SK-N-SH (cell line): Measurements from ENCODE around the gene ATOSB. TPM values are rescaled to one million over a fixed set of nuclear protein-coding genes. Genes with fewer than 3 reads are reported as not detected.

Experiments
- CTCF ChIA-PET: fragments of 300-600, 350-600 bp; formaldehyde crosslinking; extraction: SDS; loops from one replicate; lab custom pipeline; 2021; lab: Yijun Ruan, JAX
- POLR2A ChIA-PET: fragments of 350-600 bp; sonication (Branson Sonifier 250); formaldehyde crosslinking; extraction: SDS; loops from one replicate; lab custom pipeline; 2020; ENCODE audit warnings: antibody characterized with exemption, inconsistent platforms; lab: Yijun Ruan, JAX
- DNase-seq: peaks from one replicate; pipeline ENCODE4 v3.0.0; 2012
- H2AFZ ChIP-seq: fragments of 200-600 bp; sonication (generic); 2 replicates; pipeline ENCODE4 v1.8.1; 2016; ENCODE audit warnings: antibody characterized with exemption, mild to moderate bottlenecking, low read depth
- H3F3A ChIP-seq: fragments of 200-600 bp; sonication (generic); replicated peaks from 2 replicates; pipeline ENCODE3; 2016; ENCODE audit warnings: antibody characterized with exemption, mild to moderate bottlenecking; ENCODE audit not compliant: insufficient read depth
- H3K27ac ChIP-seq, 2 experiments: fragments of 200-500 bp in 1 of 2; fragments of 200-600 bp in 1 of 2; sonication (Bioruptor generic) in 1 of 2; sonication (generic), shearing (Covaris generic) in 1 of 2; 2 replicates each; pipeline versions ENCODE4 v1.5.1 to v1.6.1; 2014 to 2016; ENCODE audit warnings: low read depth in 2 of 2, inconsistent platforms in 1 of 2, low read length in 1 of 2, mild to moderate bottlenecking in 1 of 2, mixed read lengths in 1 of 2
- H3K27me3 ChIP-seq: fragments of 200-600 bp; sonication (generic), shearing (Covaris generic); 2 replicates; pipeline ENCODE4 v1.6.1; 2016; ENCODE audit warnings: mixed run types; ENCODE audit not compliant: insufficient read depth
- H3K36me3 ChIP-seq, 2 experiments: fragments of 200-500 bp in 1 of 2; fragments of 200-600 bp in 1 of 2; sonication (Bioruptor generic) in 1 of 2; sonication (generic) in 1 of 2; replicated peaks in 1 of 2; 2 replicates each; pipeline versions ENCODE3 to v1.5.1; 2014 to 2016; ENCODE audit warnings: low read length in 1 of 2, mild to moderate bottlenecking in 1 of 2; ENCODE audit not compliant: insufficient read depth in 2 of 2, control insufficient read depth in 1 of 2
- H3K4me1 ChIP-seq, 2 experiments: fragments of 200-500 bp in 1 of 2; fragments of 200-600 bp in 1 of 2; sonication (Bioruptor generic) in 1 of 2; sonication (generic), shearing (Covaris generic) in 1 of 2; 2 replicates each; pipeline versions ENCODE4 v1.5.1 to v1.6.1; 2014 to 2016; ENCODE audit warnings: low read depth in 1 of 2, low read length in 1 of 2, mixed run types in 1 of 2; ENCODE audit not compliant: insufficient read depth in 2 of 2, control insufficient read depth in 1 of 2
- H3K4me2 ChIP-seq: fragments of 200-600 bp; sonication (generic), shearing (Covaris generic); 2 replicates; pipeline ENCODE4 v1.6.1; 2017; ENCODE audit warnings: mixed run types
- H3K4me3 ChIP-seq, 2 experiments: fragments of 200-500 bp in 1 of 2; fragments of 200-600 bp in 1 of 2; sonication (Bioruptor generic) in 1 of 2; sonication (generic), shearing (Covaris generic) in 1 of 2; 2 replicates each; pipeline versions ENCODE4 v1.5.1 to v1.8.1; 2014 to 2016; ENCODE audit warnings: low read depth in 2 of 2, inconsistent platforms in 1 of 2, low read length in 1 of 2, mild to moderate bottlenecking in 1 of 2, mixed read lengths in 1 of 2, moderate library complexity in 1 of 2
- H3K79me2 ChIP-seq: fragments of 200-600 bp; sonication (generic); 2 replicates; pipeline ENCODE4 v1.8.1; 2017; ENCODE audit warnings: mild to moderate bottlenecking; ENCODE audit not compliant: insufficient read depth
- H3K9ac ChIP-seq: fragments of 200-600 bp; sonication (generic); 2 replicates; pipeline ENCODE4 v1.6.1; 2017; ENCODE audit warnings: mixed run types
- H3K9me2 ChIP-seq: fragments of 200-600 bp; sonication (generic); 2 replicates; pipeline ENCODE4 v1.6.1; 2017; ENCODE audit warnings: mixed run types
- H3K9me3 ChIP-seq: fragments of 200-600 bp; sonication (generic); 2 replicates; pipeline ENCODE4 v1.6.1; 2017; ENCODE audit warnings: mixed run types, mild to moderate bottlenecking, moderate library complexity
- H4K20me1 ChIP-seq: fragments of 200-600 bp; sonication (generic); 2 replicates; pipeline ENCODE4 v1.6.1; 2017; ENCODE audit warnings: mild to moderate bottlenecking, mixed run types; ENCODE audit not compliant: insufficient read depth
- ELF1 ChIP-seq: IDR thresholded peaks from 2 replicates; pipeline ENCODE4 v1.4.0; 2012
- EZH2phosphoT487 ChIP-seq: fragments of 200-600 bp; sonication (generic); IDR thresholded peaks from 2 replicates; pipeline ENCODE4 v1.6.1; 2017; ENCODE audit warnings: low read depth, mixed run types, mild to moderate bottlenecking, antibody characterized with exemption, moderate library complexity, borderline replicate concordance
- GATA2 ChIP-seq: sonication (generic); formaldehyde crosslinking; IDR thresholded peaks from 2 replicates; pipeline ENCODE4 v1.5.0; 2020; ENCODE audit warnings: mild to moderate bottlenecking, missing genetic modification reagents
- JUND ChIP-seq: IDR thresholded peaks from 2 replicates; pipeline ENCODE4 v1.4.0; 2012
- MEF2A ChIP-seq: IDR thresholded peaks from 2 replicates; pipeline ENCODE4 v1.4.0; 2012; ENCODE audit warnings: low read depth, borderline replicate concordance
- MXI1 ChIP-seq: IDR thresholded peaks from 2 replicates; pipeline ENCODE4 v1.6.1; 2012; ENCODE audit warnings: mild to moderate bottlenecking, low read depth, low read length, improper control_type of control experiment
- NFIC ChIP-seq: IDR thresholded peaks from 2 replicates; pipeline ENCODE4 v1.4.0; 2012; ENCODE audit warnings: borderline replicate concordance
- POLR2AphosphoS5 ChIP-seq: IDR thresholded peaks from 2 replicates; pipeline ENCODE4 v1.6.1; 2012; ENCODE audit warnings: low read depth, low read length
- RAD21 ChIP-seq: IDR thresholded peaks from 2 replicates; pipeline ENCODE4 v1.6.1; 2012; ENCODE audit warnings: mild to moderate bottlenecking, low read length
- RCOR1 ChIP-seq: fragments of 150-350 bp; IDR thresholded peaks from 2 replicates; pipeline ENCODE4 v1.6.1; 2017; ENCODE audit warnings: antibody characterized with exemption, low read length
- RFX5 ChIP-seq: IDR thresholded peaks from 2 replicates; pipeline ENCODE4 v1.6.1; 2012; ENCODE audit warnings: mild to moderate bottlenecking, improper control_type of control experiment, low read length
- SIN3A ChIP-seq: IDR thresholded peaks from 2 replicates; pipeline ENCODE4 v1.6.1; 2012; ENCODE audit warnings: low read depth, mild to moderate bottlenecking, low read length, moderate library complexity, borderline replicate concordance
- SMC3 ChIP-seq: IDR thresholded peaks from 2 replicates; pipeline ENCODE4 v1.6.1; 2012; ENCODE audit warnings: low read depth, low read length, improper control_type of control experiment
- TAF1 ChIP-seq: IDR thresholded peaks from 2 replicates; pipeline ENCODE4 v1.6.1; 2012; ENCODE audit warnings: low read depth, mild to moderate bottlenecking, low read length, moderate library complexity, borderline replicate concordance
- TCF12 ChIP-seq: IDR thresholded peaks from 2 replicates; pipeline ENCODE4 v1.4.0; 2012
- TEAD4 ChIP-seq: IDR thresholded peaks from 2 replicates; pipeline ENCODE4 v1.4.0; 2012; ENCODE audit warnings: mild to moderate bottlenecking, borderline replicate concordance; ENCODE audit not compliant: insufficient read depth
- YY1 ChIP-seq: IDR thresholded peaks from 2 replicates; pipeline ENCODE4 v1.4.0; 2012; ENCODE audit warnings: low read depth, mild to moderate bottlenecking
- WGBS: methylation state at CpG from one replicate; pipeline ENCODE4 v1.1.6; 2017; ENCODE audit warnings: low lambda C conversion rate; 5-methylcytosine and 5-hydroxymethylcytosine counted together
- polyA plus RNA-seq, 3 experiments: library from polyadenylated mRNA; depleted of rRNA; stranded (reverse); fragments of >200 nt; gene quantifications; 2 replicates each; pipeline ENCODE4 v1.2.3, GENCODE V29; 2012
- TF ChIP-seq, protein P1 (sequence below): fragments of 150-350 bp; IDR thresholded peaks from 2 replicates; pipeline ENCODE4 v1.6.1; 2016; ENCODE audit warnings: mild to moderate bottlenecking, low read depth, low read length
- TF ChIP-seq, protein P2 (sequence below): IDR thresholded peaks from 2 replicates; pipeline ENCODE4 v1.4.0; 2012; ENCODE audit warnings: low read depth
- TF ChIP-seq, protein P3 (sequence below): fragments of 200-600 bp; sonication (generic); IDR thresholded peaks from 2 replicates; pipeline ENCODE4 v1.6.1; 2017; ENCODE audit warnings: antibody characterized with exemption, mild to moderate bottlenecking, moderate library complexity
- TF ChIP-seq, protein P4 (sequence below): IDR thresholded peaks from 2 replicates; pipeline ENCODE4 v1.6.1; 2012; ENCODE audit warnings: mild to moderate bottlenecking, low read depth, low read length, moderate library complexity

ATOSB gene
- polyA plus RNA-seq, 1 of the 3 experiments (the other 2 are of a cell fraction): 42.6 TPM

DNA sequence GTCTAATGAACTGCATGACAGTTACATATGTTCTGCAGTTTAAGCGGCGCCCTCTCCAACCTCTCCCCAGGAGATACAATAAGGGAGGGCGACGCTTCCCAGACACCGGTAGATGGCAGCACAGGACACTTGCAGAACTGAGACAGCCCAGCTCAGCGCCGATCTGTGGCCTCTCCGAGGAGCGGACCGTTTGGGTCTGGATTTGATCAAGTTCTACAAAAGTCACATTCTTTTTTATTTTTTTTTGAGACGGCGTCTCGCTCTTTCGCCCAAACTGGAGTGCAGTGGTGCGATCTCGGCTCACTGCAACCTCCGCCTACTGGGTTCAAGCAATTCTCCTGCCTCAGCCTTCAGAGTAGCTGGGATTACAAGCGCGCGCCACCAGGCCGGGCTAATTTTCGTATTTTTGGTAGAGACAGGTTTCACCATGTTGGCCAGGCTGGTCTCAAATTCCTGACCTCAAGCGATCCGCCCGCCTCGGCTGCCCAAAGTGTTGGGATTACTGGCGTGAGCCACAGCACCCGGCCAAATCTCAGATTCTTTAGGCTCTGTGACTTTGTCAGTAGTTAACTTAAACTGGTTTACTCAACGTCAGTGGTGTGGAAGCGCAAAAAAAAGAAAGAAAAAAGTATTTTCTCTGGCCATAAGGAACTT, 1.4 kb upstream of the ATOSB start:
- Histone ChIP-seq H3K9me3 (no peaks in the 10 kb centered on the region), H3K27ac (peak overlapping the region in 1 of 2 experiments; percentile 97; a peak in 1 of 4 replicates), H3K9me2 (no peaks in the 10 kb centered on the region), H4K20me1 (no peaks in the 10 kb centered on the region), H3K4me2 (peak overlapping the region; percentile 99), H3K27me3 (no peaks in the 10 kb centered on the region), H3F3A (peaks cover 39% of the 10 kb centered on the region), H3K36me3 (peaks cover 0 to 5% of the 10 kb centered on the region in 2 experiments), H3K4me3 (peak overlapping the region; percentile 76 to 85), H3K4me1 (peaks cover 23 to 29% of the 10 kb centered on the region in 2 experiments), H3K9ac (no peak overlapping the region), H2AFZ (peak overlapping the region; percentile 92; the same call in 1 of the 2 replicates), H3K79me2 (peaks cover 26% of the 10 kb centered on the region)
- ChIA-PET POLR2A (interaction anchor here (0.7 kb wide), 1 partner anchor 14 kb away, joined by 4 read pairs; the partner anchor contains the start of gene STOML2), CTCF (interaction anchor here (0.6 to 3.6 kb wide), 34 partner anchors 9 to 453 kb away, joined by 3 to 55 read pairs (median 4); partner anchors contain the start of genes FANCG, STOML2 and UNC13B)
- 40% methylated on average over 26 of the region's 30 CpGs for WGBS
- TF ChIP-seq, protein P1, sequence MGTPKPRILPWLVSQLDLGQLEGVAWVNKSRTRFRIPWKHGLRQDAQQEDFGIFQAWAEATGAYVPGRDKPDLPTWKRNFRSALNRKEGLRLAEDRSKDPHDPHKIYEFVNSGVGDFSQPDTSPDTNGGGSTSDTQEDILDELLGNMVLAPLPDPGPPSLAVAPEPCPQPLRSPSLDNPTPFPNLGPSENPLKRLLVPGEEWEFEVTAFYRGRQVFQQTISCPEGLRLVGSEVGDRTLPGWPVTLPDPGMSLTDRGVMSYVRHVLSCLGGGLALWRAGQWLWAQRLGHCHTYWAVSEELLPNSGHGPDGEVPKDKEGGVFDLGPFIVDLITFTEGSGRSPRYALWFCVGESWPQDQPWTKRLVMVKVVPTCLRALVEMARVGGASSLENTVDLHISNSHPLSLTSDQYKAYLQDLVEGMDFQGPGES: no peak
- TF ChIP-seq MEF2A (no peak), TCF12 (peak; percentile 64), NFIC (no peak), RAD21 (peak; percentile 93), SMC3 (peak; percentile 94), GATA2 (no peak), YY1 (no peak), RFX5 (0 out of 2 replicates have a peak, but pooled peaks have one; percentile 23), SIN3A (0 out of 2 replicates have a peak, but pooled peaks have one; percentile 41)
- TF ChIP-seq, protein P2, sequence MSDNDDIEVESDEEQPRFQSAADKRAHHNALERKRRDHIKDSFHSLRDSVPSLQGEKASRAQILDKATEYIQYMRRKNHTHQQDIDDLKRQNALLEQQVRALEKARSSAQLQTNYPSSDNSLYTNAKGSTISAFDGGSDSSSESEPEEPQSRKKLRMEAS: 0 out of 2 replicates have a peak, but pooled peaks have one; percentile 14
- TF ChIP-seq, protein P3, sequence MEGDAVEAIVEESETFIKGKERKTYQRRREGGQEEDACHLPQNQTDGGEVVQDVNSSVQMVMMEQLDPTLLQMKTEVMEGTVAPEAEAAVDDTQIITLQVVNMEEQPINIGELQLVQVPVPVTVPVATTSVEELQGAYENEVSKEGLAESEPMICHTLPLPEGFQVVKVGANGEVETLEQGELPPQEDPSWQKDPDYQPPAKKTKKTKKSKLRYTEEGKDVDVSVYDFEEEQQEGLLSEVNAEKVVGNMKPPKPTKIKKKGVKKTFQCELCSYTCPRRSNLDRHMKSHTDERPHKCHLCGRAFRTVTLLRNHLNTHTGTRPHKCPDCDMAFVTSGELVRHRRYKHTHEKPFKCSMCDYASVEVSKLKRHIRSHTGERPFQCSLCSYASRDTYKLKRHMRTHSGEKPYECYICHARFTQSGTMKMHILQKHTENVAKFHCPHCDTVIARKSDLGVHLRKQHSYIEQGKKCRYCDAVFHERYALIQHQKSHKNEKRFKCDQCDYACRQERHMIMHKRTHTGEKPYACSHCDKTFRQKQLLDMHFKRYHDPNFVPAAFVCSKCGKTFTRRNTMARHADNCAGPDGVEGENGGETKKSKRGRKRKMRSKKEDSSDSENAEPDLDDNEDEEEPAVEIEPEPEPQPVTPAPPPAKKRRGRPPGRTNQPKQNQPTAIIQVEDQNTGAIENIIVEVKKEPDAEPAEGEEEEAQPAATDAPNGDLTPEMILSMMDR: peak; percentile 97
- peak; percentile 81 for DNase-seq

DNA sequence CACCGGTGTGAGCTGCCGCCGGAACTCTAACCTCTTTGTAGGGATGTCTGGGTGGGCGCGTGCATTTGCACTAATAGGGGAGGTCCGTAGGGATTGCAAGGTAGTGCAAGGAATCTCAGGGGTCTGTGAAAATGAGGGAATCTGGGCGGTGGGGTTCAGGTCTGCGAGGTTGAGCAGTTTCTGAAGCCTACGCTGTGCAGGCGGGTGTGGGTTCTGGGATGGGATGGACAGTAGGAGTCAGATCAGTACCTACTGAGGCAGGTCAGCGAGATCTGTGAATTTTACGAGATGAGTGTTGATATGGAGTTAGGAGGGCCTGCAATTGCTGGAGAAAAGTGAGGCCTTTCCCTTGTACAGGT, 856 bp upstream of the ATOSB start:
- Histone ChIP-seq H3K36me3 (peaks cover 0 to 5% of the 10 kb centered on the region in 2 experiments), H3K4me3 (peak overlapping the region; percentile 76 to 85), H3K9ac (peak overlapping the region; percentile 93), H3K4me1 (peaks cover 26 to 33% of the 10 kb centered on the region in 2 experiments), H3K79me2 (peaks cover 29% of the 10 kb centered on the region), H3K27ac (peak overlapping the region in 1 of 2 experiments; percentile 97; a peak in 2 of 4 replicates), H3K4me2 (peak overlapping the region; percentile 99), H3K9me3 (no peaks in the 10 kb centered on the region), H3F3A (peaks cover 42% of the 10 kb centered on the region), H4K20me1 (no peaks in the 10 kb centered on the region), H3K27me3 (no peaks in the 10 kb centered on the region), H3K9me2 (no peaks in the 10 kb centered on the region), H2AFZ (peak overlapping the region; percentile 92)
- DNase-seq: no peak
- 5% methylated on average over 12 of the region's 12 CpGs for WGBS
- ChIA-PET CTCF (interaction anchor here (0.6 to 3.6 kb wide), 27 partner anchors 9 to 439 kb away, joined by 3 to 55 read pairs (median 6); partner anchors contain the start of genes FANCG, STOML2 and UNC13B), POLR2A (interaction anchor here (0.7 kb wide), 1 partner anchor 14 kb away, joined by 4 read pairs; the partner anchor contains the start of gene STOML2)
- TF ChIP-seq ELF1 (no peak), NFIC (no peak), RCOR1 (no peak), TEAD4 (no peak), TAF1 (no peak), EZH2phosphoT487 (no peak), SIN3A (no peak), JUND (no peak), MXI1 (no peak), POLR2AphosphoS5 (no peak), YY1 (no peak)
- TF ChIP-seq, protein P4, sequence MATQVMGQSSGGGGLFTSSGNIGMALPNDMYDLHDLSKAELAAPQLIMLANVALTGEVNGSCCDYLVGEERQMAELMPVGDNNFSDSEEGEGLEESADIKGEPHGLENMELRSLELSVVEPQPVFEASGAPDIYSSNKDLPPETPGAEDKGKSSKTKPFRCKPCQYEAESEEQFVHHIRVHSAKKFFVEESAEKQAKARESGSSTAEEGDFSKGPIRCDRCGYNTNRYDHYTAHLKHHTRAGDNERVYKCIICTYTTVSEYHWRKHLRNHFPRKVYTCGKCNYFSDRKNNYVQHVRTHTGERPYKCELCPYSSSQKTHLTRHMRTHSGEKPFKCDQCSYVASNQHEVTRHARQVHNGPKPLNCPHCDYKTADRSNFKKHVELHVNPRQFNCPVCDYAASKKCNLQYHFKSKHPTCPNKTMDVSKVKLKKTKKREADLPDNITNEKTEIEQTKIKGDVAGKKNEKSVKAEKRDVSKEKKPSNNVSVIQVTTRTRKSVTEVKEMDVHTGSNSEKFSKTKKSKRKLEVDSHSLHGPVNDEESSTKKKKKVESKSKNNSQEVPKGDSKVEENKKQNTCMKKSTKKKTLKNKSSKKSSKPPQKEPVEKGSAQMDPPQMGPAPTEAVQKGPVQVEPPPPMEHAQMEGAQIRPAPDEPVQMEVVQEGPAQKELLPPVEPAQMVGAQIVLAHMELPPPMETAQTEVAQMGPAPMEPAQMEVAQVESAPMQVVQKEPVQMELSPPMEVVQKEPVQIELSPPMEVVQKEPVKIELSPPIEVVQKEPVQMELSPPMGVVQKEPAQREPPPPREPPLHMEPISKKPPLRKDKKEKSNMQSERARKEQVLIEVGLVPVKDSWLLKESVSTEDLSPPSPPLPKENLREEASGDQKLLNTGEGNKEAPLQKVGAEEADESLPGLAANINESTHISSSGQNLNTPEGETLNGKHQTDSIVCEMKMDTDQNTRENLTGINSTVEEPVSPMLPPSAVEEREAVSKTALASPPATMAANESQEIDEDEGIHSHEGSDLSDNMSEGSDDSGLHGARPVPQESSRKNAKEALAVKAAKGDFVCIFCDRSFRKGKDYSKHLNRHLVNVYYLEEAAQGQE: no peak
